Bone marrow (tissue), 2 donors: Measurements from ENCODE around the gene ATP13A2.
"Not testable (repeated sequence)": the region's sequence is repeated elsewhere in the genome, so short reads cannot be mapped to it uniquely, and the experiment has no call there.

Experiments
- DNase-seq, 2 donors: peaks; one replicate each; lab custom pipeline; 2025; lab: John Stamatoyannopoulos, UW

The ATP13A2 gene

GRCh38 chr1:16957731-16958130 lies 54.0 kb downstream of the ATP13A2 start:
- no peak for DNase-seq

GRCh38 chr1:16956775-16957174 lies 55.0 kb downstream of the ATP13A2 start:
- DNase-seq: no peak

- DNase-seq: no peak
Observed at GRCh38 chr1:16955186-16955585, 56.5 kb downstream of the ATP13A2 start.

GRCh38 chr1:16954579-16954978 lies 57.1 kb downstream of the ATP13A2 start:
- no peak for DNase-seq

GRCh38 chr1:16952376-16952775 lies 59.4 kb downstream of the ATP13A2 start:
- not testable (repeated sequence) for DNase-seq

GRCh38 chr1:16949026-16949425 lies 62.7 kb downstream of the ATP13A2 start:
- DNase-seq: not testable (repeated sequence)

GRCh38 chr1:16948282-16948891 lies 63.3 kb downstream of the ATP13A2 start:
- not testable (repeated sequence) for DNase-seq

GRCh38 chr1:16946646-16947045 lies 65.1 kb downstream of the ATP13A2 start:
- DNase-seq: no peak

- not testable (repeated sequence) for DNase-seq
Observed at GRCh38 chr1:16946185-16946584, 65.5 kb downstream of the ATP13A2 start.

GRCh38 chr1:16945512-16945911 lies 66.2 kb downstream of the ATP13A2 start:
- DNase-seq: not testable (repeated sequence)

GRCh38 chr1:16944038-16944437 lies 67.7 kb downstream of the ATP13A2 start:
- DNase-seq: no peak

GRCh38 chr1:16939386-16940180 lies 72.1 kb downstream of the ATP13A2 start:
- not testable (repeated sequence) for DNase-seq

GRCh38 chr1:16938351-16939321 lies 73.1 kb downstream of the ATP13A2 start:
- no peak for DNase-seq

- DNase-seq: not testable (repeated sequence)
Observed at GRCh38 chr1:16936580-16936979, 75.1 kb downstream of the ATP13A2 start.
